Umbilical cord (tissue), 2 donors: ENCODE measurements around the gene MAP2K6. TPM values are rescaled to one million over a fixed set of nuclear protein-coding genes. Genes with fewer than 3 reads are reported as not detected.

Source experiments
- DNase-seq: peaks from one replicate; pipeline ENCODE4 v3.0.0-alpha.2; 2015; ENCODE audit warnings: low spot score
- total RNA-seq: library from RNA; depleted of rRNA; stranded (reverse); fragments of >200 nt; gene quantifications from one replicate; pipeline ENCODE4 v1.2.3, GENCODE V29; 2014; ENCODE audit warnings: low replicate concordance; ENCODE audit not compliant: insufficient read depth

MAP2K6 gene
- 7.9 TPM for total RNA-seq

DNA sequence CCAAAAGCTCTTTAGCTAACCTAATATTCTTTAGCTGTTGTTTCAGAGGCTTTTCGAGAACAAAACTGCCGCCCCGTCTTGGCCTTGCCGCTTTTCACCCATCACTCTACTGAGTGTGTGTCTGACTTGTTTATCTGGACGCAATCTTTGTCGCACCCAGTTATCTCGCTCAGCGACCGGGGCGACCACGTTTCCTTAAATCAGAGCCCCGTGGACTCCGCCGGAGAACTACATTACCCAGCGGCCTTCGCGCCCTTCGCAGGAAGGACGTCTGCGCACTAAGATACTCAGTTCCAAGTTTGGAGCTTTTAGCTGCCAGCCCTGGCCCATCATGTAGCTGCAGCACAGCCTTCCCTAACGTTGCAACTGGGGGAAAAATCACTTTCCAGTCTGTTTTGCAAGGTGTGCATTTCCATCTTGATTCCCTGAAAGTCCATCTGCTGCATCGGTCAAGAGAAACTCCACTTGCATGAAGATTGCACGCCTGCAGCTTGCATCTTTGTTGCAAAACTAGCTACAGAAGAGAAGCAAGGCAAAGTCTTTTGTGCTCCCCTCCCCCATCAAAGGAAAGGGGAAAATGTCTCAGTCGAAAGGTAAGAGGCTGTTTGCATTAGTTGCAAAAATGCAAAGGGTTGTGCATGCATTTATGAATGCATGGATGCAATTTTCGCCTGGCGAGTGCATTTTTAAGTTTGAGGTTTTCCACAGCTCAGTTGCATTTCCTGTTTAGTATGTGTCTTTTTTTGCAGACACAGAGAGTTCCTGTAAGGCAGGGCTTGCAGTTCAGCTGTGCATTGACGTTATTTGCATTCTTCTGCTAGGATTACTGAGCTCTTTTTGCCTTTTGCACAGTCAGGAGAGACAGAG is at the start of gene MAP2K6:
Gene MAP2K6, plus strand, starts transcription at position 290 of the 867 bp plus-strand sequence. Its CDS starts 288 bp downstream, at position 578.
- peak; percentile 93 for DNase-seq

DNA sequence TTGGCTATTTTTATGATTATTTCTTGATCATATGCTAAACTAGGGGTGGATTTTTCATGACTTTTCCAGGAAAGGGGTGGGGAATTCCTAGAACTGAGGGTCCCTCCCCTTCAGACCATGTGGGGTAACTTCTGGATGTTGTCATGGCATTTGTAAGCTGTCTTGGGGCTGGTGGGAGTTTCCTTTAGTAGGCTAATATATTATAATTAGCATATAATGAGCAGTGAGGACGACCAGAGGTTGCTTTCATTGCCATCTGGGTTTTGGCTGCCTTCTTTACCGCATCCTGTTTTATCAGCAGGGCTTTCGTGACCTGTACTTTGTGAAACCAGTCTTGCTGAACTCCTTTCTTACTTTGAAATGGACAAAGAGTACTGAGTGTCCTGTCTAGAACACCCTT is 47.2 kb upstream of the MAP2K6 start:
- no peak for DNase-seq

DNA sequence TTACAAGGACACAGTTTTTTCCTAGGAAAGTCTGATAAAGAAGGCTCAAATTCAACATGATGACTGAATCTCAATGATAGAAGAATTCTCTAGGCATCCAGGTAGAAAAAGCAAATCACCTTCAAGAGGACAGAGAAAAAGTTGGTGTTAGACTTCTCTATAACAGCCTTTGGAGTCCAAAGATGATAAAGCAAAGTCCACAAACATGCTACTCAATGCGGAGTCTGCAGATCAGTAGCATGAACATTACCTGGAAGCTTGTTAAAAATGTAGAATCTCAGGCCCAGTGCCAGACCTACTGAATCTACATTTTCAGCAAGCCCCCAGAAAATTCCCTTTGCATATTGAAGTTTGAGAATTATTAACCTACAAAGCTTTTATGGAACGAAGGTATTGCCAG is 41.4 kb upstream of the MAP2K6 start:
- DNase-seq = no peak

DNA sequence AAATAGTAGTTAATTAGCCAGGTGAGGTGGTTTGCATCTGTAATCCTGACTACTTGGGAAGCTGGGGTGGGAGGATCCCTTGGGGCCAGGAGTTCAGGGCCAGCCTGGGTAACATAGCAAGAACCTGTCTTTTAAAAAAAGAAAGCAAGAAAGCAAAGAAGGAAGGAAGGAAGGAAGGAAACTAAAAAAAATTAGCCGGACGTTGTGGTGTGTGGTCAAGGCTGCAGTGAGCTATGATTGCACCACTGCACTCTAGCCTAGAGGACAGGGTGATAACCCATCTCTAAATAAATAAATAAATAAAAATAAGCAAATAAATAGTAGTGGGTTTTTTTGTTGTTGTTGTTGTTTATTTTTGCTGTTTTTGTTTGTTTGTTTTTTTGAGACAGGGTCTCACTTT is 39.3 kb upstream of the MAP2K6 start:
- DNase-seq = no peak

DNA sequence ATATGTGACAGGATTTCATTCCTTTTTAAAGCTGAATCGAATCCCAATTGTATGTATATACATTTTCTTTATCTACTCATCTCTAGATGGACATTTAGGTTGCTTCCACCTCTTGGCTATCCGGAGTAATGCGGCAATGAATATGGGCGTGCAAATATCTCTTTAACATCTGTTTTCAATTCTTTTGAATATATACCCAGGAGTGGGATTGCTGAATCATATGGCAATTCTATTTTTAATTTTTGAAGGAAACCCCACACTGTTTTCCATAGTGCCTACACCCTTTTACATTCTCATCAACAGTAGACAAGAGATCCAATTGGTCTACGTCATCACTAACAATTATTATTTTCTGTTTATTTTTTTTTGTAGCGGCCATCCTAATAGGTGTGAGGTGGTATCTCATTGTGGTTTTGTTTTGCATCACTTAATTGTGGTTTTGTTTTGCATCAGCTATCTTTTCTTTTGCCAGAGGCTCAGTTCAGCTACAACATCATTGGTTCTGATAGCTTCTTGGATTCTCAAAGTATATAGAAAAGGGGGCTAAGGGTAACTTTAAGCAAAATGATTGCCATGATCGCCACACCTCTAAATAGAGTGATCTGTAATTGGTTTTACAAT is 25.6 kb upstream of the MAP2K6 start:
- DNase-seq = no peak

DNA sequence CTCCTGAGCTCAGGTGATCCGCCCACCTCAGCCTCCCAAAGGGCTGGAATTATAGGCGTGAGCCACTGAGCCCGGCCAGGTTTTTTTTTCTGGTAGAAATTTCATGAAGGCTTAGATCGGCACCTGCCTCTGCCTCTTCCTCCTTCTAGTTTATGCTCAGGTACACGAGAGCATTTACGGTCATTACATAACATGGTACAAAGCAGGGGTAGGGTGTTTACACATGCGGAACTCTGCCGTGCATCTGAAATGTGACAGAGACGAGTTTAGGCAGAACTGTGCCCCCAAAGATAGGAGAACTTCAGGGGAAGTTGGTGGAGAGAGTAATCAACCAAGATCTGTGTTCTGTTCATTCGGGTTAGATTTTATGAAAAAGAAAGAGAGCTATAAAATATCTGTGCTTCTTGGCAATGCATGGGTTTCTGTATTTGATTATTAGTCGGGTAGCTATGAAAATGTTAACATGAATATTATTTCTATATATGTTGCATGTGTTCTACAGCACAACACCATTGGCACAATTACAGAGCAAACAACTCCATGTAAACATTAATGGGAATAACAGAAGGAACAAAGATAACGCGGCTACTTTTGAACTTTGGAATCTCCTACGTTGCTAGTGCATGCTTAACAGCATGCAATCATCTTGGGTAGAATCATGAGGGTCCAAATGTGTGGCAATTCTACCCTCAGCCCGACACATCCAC is 23.5 kb upstream of the MAP2K6 start:
- DNase-seq = no peak

DNA sequence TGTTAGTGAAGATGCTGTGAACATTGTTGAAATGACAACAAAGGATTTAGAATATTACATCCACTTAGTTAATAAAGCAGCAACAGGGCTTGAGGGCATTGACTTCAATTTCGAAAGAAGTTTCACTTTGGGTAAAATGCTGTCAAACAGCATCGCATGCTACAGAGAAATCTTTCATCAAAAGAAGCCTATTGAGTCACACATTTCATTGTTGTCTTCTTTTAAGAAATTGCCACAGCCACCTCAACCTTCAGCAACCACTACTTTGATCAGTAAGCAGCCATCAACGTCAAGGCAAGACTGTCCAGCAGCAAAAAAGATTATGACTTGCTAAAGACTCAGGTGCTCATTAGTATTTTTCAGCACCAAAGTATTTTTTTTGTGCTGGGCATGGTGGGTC is 13.2 kb upstream of the MAP2K6 start:
- DNase-seq = no peak

DNA sequence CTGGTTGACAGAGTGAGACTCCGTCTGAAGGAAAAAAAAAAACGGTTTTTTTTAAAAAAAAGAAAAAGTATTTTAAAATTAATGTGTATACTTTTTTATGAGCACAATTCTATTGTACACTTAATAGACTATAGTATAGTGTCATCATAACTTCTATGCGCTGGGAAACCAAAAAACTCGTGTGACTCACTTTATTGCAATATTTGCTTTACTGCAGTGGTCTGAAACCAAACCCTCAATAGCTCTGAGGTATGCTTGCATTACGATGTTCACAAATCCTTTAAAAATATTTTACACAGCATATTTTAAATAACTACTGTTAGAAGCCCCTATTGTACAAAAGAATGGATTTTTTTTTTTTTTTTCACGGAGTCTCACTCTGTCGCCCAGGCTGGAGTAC is 12.4 kb upstream of the MAP2K6 start:
- no peak for DNase-seq

DNA sequence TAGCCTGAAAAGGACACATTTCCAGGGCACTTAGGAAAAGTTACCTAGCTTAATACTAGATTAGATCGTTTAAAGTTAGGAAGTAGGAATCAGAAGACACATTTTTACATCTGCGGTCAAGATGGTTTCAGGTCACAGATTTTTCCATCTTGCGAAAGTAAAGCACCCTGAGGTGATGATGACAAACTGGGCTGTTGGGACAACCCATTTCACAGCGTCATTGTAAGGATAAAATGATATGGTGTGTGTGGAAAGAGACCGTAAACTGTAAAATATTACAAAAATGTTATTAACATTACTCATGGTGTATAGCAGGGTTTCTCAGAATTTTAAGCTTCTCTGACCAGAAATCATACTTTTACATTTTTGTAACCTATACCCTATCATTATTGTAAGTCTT is 10.1 kb upstream of the MAP2K6 start:
- DNase-seq = no peak

DNA sequence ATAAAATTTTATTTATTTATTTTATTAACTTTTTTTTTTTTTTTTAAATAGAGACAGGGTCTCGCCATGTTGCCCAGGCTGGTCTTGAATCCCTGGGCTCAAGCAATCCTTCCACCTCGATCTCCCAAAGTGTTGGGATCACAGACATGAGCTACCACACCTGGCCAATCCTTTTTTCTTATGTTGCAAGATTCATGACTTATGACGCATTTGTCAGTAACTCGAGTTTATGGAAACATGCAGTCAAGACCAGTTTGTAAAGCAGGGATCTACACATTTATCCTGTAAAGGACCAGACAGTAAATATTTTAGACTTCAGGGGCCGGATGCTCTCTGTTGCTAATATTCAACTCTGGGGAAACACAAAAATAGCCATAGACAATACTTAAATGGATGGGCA is 9.4 kb upstream of the MAP2K6 start:
- DNase-seq = no peak

DNA sequence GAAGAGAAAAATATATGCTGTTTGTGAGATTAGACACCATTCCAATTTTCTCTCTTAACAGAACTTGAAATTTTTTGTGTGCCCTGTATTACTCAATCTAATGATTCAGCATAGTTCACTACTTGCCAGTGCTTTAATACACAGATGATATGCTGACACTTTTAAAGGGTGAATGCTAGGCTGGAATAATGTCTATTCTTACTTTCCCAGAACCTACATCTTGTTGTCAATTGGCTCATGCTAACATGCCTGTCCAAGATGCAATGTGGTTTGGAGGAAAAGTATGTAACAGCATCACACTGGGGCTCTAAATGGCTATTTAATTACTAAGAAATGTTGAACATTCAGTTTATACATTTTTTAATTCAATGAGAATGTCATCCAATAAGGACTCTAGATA is 7.6 kb upstream of the MAP2K6 start:
- DNase-seq = no peak

DNA sequence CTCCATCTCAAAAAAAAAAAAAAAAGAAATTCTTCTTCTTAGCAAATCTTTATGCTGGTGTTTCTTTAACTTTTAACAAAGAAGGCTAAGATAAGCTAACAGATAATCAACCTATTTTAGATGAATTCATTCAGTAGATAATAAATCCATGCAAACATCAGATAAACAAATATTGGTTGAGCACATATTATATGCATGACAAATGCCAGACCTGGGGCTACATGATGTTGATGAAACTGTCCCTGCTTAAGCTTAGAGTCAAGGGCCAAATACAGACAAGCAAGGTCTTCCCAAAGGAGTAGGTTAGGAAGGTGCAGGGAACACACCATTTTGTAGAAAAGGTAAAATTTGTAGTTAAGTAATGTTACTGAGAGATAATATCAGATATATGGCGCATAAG is 6.7 kb upstream of the MAP2K6 start:
- DNase-seq = no peak

DNA sequence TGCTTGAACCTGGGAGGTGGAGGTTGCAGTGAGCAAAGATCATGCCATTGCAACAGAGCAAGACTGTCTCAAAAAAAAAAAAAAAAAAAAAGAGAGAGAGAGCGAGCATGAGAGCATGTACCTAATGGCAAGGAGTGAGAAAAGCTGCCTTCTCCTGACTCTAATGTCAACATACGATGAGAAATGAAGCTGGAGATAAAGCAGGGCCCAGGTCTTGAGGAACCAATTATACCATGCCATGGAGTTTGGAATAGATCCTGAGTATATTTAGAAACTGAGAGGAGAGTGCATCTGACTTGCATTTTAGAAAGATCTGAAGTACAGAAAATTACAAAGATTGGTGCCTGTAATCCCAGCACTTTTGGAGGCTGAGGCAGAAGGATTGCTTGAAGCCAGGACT is 3.8 kb upstream of the MAP2K6 start:
- DNase-seq = no peak

DNA sequence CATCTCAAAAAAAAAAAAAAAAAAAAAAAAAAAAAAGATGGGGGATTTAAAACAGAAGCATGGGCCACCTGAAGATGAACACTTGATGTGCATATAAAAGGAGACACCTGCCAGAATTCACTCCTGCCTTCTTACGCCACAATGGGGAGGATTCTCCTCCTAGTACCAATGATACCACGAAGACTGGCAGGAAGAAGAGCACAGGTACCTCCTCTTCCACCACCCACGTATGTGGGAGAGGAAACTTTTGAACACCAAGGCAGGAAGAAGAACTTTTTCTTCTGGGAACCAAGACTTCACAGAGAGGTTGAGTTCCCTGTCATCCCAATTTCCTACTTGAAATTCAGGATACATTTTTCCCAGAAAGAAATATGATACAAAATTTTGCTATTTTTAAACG is 2.7 kb upstream of the MAP2K6 start:
- no peak for DNase-seq

DNA sequence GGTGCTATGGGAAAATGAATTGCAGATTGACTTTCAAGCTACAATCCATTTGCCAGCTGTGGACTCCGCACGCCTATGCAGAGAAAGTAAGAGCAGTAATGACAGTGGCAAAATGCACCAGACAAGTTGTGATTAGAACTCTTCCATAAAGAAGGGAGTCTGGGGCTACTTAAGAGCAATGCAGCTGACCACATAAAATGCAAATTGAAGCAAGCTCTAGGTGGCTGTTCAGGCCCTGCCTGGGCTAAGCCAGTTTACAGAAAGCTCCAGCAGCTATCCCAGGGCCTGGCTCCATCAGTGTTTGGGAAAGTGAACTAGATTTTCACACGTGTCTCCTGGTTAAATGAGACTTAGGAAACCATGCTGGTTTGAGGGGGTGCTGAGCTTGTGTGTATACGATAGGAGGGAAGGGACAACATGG is 2.2 kb upstream of the MAP2K6 start:
- DNase-seq = no peak

DNA sequence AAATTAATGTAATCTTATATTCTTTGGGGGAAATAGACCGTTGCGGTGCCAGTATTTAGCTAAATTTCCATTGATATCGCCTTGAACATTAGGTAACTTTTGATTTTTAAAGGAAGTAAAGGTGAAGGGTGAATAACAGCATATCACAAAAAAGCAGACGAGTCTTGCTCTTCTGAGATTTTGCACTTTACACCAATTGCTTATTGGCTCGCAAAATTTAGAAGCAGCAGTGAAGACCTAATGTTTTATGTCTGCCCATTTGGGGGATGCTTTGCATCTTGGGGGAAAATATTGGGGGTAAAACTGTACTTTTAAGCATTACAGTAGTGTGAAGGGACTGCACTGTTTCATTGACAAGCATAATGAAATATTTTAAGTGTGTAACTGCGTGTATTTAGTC is 934 bp downstream of the MAP2K6 start:
- DNase-seq = no peak

DNA sequence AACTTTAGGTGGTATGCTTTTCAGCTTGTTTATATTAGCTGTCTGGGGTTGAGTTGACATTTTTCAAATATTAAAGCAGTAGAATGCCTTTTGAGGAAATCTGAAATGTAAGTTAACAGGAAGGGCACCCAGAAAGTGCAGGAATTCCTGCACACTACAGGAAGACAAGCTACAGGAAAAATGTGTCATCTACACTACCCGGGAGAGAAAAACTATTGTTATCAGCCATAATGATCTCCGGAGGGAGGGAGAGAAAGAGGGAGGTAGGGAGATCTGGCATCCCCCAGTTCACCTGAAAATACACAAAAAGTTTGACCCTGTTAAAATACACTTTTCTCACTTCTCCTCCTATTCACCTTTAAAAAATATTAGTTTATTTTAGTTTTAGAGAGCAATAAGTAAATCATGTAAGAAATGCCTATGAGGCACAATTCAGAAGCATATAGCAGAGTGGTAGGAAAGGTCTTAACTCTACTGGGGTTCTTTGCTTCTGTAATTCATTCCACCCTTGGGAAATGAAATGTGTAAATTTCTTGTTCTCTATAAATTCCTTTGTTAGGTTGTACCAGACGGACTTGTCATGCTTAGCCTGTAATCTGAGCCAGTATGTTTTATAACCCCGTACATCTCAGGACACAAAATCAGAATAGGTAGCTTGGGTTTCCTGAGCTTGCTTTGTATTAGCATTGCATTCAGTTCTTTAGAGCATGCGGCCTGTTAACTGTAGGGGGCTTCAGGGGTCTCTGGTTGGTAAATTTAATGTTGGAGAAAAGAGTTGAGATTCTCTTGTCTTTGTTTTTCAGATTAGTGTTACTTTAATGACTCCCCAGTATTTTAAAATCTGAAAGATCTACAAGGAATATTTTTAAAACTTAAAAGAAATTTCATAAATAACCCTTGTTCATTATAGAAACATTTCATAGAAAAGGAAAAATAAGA is 3.3 kb downstream of the MAP2K6 start:
- peak; percentile 21 for DNase-seq

DNA sequence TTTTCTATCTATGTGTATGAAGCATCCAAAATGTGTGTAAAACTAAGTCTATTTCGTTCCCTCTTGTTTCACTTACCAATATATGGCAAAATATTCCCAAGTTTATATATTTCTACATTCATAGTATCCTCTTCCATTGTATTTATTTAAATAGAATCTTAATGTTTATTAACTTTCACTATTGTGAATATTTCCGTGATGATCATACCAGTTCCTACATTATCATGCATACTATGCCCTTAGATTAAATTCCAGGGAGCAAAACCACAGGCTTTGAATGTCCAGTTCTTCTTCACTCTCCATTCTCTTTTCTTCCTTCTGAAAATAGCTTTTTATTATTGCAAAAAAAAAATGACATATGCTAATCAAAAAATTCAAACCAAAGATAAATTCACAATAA is 4.0 kb downstream of the MAP2K6 start:
- no peak for DNase-seq

DNA sequence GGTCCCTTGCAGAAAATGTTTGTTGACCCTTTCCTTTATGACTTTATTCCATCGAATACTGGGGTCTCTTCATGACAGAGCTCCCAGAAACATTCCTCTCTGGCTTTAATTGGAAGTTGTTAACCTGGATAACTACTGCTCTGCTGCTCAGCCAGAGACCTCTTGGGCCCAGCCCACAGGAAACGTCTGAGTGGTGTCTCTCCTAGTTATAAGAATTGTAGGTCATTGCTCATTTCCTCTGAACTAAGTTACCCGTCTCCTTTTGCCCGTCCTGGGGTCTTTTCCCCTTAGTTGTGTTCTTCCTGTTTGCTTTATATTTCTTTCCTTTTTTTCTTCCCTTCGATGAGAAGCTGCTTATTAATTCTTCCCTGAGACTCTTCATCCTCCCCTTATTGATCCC is 9.0 kb downstream of the MAP2K6 start:
- DNase-seq = no peak

DNA sequence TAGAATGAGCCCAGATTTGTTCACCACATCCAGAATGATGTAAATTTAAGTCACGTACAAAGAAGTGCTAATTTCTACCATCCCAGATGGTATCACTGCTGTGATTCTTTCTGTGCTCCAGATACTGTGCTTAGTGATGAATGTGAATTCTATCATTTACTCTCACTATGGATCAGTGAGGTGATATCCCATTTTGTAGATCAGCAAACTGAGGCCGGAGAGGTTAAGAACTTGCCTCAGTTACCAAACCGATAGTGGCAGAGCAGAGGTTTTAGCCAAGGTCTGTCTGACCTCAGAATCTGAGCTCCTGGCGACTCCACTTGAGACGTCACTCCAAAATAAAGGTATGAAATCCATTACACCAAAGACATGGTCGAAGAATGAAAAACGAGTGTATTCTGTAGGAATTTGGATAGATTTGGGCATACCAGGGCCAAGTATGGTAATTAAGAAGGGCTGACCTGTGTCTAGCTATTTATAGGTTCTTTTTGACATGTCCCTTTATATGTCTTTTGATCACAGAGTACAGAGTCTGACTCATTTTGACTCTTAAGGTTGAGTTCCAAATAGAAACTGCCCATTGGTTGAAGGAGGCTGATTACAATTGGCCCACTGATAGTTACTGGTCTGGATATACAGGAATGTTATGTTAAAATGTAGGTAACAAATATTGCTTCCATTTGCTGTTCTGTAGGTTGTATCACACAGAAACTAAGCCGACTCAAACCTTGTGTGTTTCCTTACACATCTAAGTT is 10.0 kb downstream of the MAP2K6 start:
- DNase-seq = no peak

DNA sequence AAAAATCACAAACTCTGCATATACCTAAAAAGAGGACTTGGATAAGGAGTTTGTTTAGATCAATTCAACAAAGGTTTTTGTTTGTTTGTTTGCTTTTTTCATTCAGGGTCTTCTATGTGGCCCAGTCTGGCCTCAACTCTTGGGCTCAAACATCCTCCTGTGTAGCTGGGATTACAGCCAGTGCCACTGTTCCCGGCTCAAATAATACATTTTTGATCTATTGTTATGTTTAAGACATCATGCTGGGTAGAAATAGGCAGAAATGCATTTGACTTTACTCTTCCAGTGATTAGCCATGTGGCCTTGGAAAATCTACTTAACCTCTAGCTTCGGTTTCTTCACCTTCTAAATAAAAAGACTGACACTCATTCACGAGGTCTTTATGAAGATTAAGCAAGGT is 11.5 kb downstream of the MAP2K6 start:
- DNase-seq = no peak
